Calu3 (cell line): ENCODE results near the gene TMEM52. TPM values are rescaled to one million over a fixed set of nuclear protein-coding genes. Genes with fewer than 3 reads are reported as not detected.

Experiments used
- BruUV-seq: library from RNA; stranded (reverse); fragments of 400-500 nt; replicated peaks from 2 replicates; lab custom pipeline; 2021; lab: Mats Ljungman, UMichigan
- CTCF ChIA-PET: fragments of 300-600 bp; sonication (Branson Sonifier 250); formaldehyde crosslinking; loops from one replicate; lab custom pipeline; 2022; ENCODE audit warnings: antibody characterized with exemption; lab: Charles Lee
- DNase-seq: peaks from one replicate; pipeline ENCODE4 v3.0.0; 2022
- H3K27ac Mint-ChIP-seq: one replicate; pipeline ENCODE4 v1.8.0; 2022; ENCODE audit warnings: mixed read lengths; ENCODE audit not compliant: unreplicated experiment
- H3K27me3 Mint-ChIP-seq: one replicate; pipeline ENCODE4 v1.8.0; 2022; ENCODE audit warnings: mixed read lengths; ENCODE audit not compliant: unreplicated experiment
- H3K36me3 Mint-ChIP-seq: one replicate; pipeline ENCODE4 v1.8.0; 2022; ENCODE audit warnings: mild to moderate bottlenecking, moderate library complexity, mixed read lengths; ENCODE audit not compliant: insufficient read depth, unreplicated experiment
- H3K4me1 Mint-ChIP-seq: one replicate; pipeline ENCODE4 v1.8.0; 2022; ENCODE audit warnings: mild to moderate bottlenecking, low read depth, mixed read lengths; ENCODE audit not compliant: unreplicated experiment
- H3K4me3 Mint-ChIP-seq: one replicate; pipeline ENCODE4 v1.8.0; 2022; ENCODE audit warnings: mild to moderate bottlenecking, low read depth, moderate library complexity, mixed read lengths; ENCODE audit not compliant: unreplicated experiment
- H3K9me3 Mint-ChIP-seq: one replicate; pipeline ENCODE4 v1.8.0; 2022; ENCODE audit warnings: low read depth, mixed read lengths; ENCODE audit not compliant: unreplicated experiment
- CTCF ChIP-seq: fragments of 200-600 bp; IDR thresholded peaks from one replicate; pipeline ENCODE4 v1.8.0; 2022; ENCODE audit warnings: antibody characterized with exemption; ENCODE audit not compliant: unreplicated experiment
- intact Hi-C: fragments of 100-400 bp; cut with micrococcal nuclease; formaldehyde crosslinking; loops from one replicate; pipeline ENCODE4 v1.10.0; 2022; ENCODE audit not compliant: unreplicated experiment
- total RNA-seq: library from RNA; stranded (reverse); gene quantifications from 2 replicates; pipeline ENCODE4 v1.2.3, GENCODE V29; 2022

TMEM52 gene
- total RNA-seq, 1 experiment from 2014 or later = 1.1 TPM

- Mint-ChIP-seq H3K27ac (no peak overlapping the region), H3K9me3 (no peaks in the 10 kb centered on the region), H3K36me3 (no peaks in the 10 kb centered on the region), H3K4me1 (no peaks in the 10 kb centered on the region), H3K27me3 (peaks cover 17% of the 10 kb centered on the region), H3K4me3 (peak overlapping the region; percentile 43)
- CTCF ChIA-PET = interaction anchor here (1.5 kb wide), 1 partner anchor 101 kb away, joined by 7 read pairs; no protein-coding TSS in a partner anchor
- BruUV-seq = no TSS peak
- DNase-seq = peak; percentile 58
- peak; percentile 85 for TF ChIP-seq CTCF
- intact Hi-C loops = no loop called here
Measured at GRCh38 chr1:1943834-1944570, 24.9 kb upstream of the TMEM52 start.

DNA sequence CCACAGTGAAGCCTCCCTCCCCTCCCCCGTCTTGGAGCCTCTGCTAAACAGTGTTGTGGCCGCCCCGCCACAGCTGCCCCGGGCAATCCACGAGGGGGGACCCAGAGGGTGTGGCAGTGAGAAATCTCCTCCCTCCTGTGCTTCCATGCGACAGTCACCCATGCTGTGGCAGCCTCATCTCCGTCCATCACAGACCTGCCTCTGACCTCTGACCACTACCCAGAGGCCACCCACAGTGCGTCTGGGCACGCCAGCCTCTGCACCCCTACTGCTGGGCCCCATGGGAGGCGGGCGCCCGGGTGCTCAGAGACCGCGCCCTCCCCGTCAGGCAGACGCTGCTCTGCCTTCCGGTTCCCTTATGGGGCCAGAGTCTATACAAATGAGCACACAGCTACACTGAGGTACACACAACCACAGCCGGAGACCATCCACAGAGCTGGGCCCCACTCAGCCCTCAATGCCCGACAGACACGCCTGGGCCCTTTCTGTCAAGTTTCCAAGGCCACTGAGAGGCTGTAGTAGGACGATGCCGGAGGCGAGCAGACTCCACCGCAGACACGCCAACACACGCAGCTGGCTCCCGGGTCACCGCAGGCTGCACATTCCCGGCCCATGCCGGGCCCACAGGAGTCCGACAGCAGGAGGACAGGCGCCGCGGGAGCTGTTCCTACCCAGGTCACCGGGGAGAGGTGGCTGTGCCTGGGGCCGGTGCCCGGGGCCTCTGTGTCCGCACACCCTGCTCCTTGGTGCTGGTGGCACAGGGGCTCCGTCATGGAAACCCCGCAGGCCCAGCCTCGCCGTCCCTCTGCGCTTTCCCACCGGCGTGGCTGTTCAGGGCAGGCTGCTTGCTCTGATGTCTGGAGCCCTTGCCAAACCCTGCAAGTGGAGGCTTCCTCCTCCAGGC lies 23.9 kb upstream of the TMEM52 start:
- Mint-ChIP-seq H3K4me3 (no peak overlapping the region), H3K27me3 (peaks cover 14% of the 10 kb centered on the region), H3K9me3 (no peaks in the 10 kb centered on the region), H3K4me1 (no peaks in the 10 kb centered on the region), H3K27ac (no peak overlapping the region), H3K36me3 (no peaks in the 10 kb centered on the region)
- CTCF ChIA-PET = no interaction called here
- TF ChIP-seq CTCF = no peak
- no peak for DNase-seq
- intact Hi-C loops = no loop called here
- BruUV-seq = no TSS peak

DNA sequence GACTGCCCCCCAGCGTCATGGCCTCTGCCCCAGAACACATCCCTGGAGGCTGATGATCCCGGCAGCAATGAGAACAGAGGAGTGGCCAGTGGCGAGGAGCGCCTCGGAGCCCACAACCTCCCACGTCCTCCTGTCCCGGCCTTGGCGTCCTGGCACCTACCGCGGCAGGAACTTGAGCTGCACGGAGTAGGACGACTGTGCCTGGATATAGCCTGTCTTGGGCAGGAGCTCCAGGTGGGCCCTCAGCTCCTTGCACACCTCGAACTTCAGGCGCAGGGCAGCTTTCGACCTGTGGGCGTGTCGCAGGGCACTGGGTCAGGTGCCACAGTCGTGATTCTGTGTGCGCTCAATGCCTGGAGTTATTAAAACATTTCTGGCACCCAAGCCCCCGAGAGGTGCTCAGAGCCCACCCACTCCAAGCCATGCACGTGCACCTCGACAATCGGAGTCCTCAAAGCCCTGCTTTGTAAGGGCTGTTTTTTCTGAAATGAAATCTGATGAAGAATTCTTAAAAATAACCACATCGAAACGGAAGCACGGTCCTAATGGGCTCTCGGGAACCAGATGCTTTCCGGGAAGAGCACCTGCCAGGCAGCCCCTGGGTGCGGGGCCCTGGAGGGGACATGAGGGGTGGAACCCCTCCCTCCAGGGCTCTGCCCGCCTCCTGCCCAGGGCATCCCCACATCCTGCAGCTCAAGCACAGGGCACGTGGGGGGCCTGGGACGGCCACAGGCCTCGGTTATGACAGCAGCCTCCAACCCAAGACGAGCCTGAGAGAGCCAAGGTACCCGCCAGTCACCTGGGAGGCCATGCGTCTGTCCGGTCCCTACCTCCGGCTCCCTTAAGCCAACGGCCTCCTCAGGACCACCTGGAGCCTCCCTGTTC lies 23.0 kb upstream of the TMEM52 start:
- H3K4me1 Mint-ChIP-seq = no peaks in the 10 kb centered on the region
- DNase-seq = no peak
- no peak overlapping the region for H3K4me3 Mint-ChIP-seq
- H3K9me3 Mint-ChIP-seq = no peaks in the 10 kb centered on the region
- TF ChIP-seq CTCF = no peak
- no peaks in the 10 kb centered on the region for H3K36me3 Mint-ChIP-seq
- BruUV-seq = no TSS peak
- no peak overlapping the region for H3K27ac Mint-ChIP-seq
- intact Hi-C loops = no loop called here
- CTCF ChIA-PET = no interaction called here
- H3K27me3 Mint-ChIP-seq = peaks cover 14% of the 10 kb centered on the region

DNA sequence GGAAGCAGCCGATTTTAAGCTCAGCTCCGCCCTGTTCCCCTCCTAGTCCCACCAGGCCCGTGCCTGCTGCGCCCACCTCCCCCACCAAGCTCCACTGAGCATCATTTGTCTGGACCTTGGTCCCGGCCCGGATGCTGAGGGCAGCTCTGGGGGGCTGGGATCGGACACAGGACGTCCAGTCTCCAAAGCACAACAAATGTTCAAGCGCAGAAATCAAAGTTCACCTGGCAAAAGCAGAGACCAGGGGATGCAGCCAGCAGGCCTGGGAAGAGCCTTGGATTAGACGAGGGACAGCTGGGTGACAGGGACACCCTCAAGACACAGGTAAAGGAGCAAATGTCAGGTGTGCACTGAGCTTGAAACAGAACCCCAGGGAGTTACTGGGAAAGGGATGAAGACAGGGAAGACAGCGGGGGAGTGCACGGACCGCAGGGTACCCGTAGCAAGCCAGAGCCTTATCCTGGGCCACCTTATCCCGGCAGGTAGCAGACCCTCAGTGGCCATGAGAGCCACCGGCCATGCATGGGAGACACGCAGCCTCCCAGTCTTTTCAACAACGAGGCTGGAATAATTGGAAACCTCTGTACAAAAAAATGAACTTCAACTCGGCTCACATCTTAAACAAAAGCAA lies 22.2 kb upstream of the TMEM52 start:
- Mint-ChIP-seq H3K36me3 (no peaks in the 10 kb centered on the region), H3K27me3 (peaks cover 14% of the 10 kb centered on the region), H3K4me1 (no peaks in the 10 kb centered on the region), H3K27ac (no peak overlapping the region), H3K9me3 (no peaks in the 10 kb centered on the region), H3K4me3 (no peak overlapping the region)
- DNase-seq = no peak
- CTCF ChIA-PET = no interaction called here
- no TSS peak for BruUV-seq
- intact Hi-C loops = no loop called here
- TF ChIP-seq CTCF = no peak
